Activated CD8-positive, alpha-beta memory T cell treated with anti-CD3 and anti-CD28 coated beads, Interleukin-2, amount 50 U/mL, for 1 hour (primary cell): ENCODE data around the gene FAM163B.
A peak's percentile ranks its signal among the peaks of the same experiment; 100 is the strongest.
"Not testable (repeated sequence)": the region's sequence is repeated elsewhere in the genome, so short reads cannot be mapped to it uniquely, and the experiment has no call there.

Source experiments
- DNase-seq: peaks from one replicate; pipeline ENCODE4 v3.0.0-alpha.2; 2020; ENCODE audit errors: extremely low read depth

FAM163B gene

GRCh38 chr9:133639613-133640012 is 30.4 kb upstream of the FAM163B start:
- no peak for DNase-seq

DNA sequence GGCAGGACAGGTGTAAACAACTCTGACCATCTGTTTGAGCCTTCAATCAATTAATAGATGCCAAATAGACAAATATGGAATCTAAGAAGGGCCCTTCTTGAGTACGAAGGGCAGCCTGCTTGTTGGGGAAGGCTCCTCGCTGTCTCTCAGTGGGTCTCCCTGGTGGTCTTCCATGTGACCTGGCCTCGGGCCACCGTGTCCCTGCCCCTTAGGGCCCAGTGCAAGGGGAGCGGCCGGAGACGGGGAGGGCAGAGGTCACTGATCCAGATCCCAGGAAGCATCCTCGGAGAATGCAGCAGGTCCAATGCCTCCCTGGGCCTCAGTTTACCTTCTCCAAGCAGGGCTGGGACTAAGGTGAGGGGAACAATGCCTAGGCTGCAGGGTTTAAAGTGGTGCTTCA is 29.5 kb upstream of the FAM163B start:
- no peak for DNase-seq

DNA sequence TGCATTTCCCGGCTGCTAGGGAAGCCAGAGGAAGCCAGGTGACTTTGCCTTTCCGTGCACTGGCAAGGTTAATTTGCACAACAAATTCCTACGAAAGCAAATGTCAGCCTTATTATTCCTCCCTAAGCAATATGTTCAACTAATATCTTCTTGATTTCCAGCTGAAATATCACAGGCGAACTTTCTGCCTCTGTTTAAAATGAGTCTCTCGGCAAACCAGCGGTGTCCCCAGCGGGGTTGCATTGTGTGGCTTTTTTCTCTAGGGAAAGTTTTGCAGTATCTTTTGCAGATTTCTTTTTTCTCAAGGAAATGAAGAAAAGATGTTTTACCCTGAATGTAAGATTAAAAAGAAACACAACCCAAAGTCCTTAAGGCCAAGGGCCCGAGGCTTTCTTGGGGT is 28.9 kb upstream of the FAM163B start:
- DNase-seq = no peak

- no peak for DNase-seq
Observed at GRCh38 chr9:133637451-133638055, 28.4 kb upstream of the FAM163B start.

GRCh38 chr9:133636902-133637301 is 27.7 kb upstream of the FAM163B start:
- no peak for DNase-seq

DNA sequence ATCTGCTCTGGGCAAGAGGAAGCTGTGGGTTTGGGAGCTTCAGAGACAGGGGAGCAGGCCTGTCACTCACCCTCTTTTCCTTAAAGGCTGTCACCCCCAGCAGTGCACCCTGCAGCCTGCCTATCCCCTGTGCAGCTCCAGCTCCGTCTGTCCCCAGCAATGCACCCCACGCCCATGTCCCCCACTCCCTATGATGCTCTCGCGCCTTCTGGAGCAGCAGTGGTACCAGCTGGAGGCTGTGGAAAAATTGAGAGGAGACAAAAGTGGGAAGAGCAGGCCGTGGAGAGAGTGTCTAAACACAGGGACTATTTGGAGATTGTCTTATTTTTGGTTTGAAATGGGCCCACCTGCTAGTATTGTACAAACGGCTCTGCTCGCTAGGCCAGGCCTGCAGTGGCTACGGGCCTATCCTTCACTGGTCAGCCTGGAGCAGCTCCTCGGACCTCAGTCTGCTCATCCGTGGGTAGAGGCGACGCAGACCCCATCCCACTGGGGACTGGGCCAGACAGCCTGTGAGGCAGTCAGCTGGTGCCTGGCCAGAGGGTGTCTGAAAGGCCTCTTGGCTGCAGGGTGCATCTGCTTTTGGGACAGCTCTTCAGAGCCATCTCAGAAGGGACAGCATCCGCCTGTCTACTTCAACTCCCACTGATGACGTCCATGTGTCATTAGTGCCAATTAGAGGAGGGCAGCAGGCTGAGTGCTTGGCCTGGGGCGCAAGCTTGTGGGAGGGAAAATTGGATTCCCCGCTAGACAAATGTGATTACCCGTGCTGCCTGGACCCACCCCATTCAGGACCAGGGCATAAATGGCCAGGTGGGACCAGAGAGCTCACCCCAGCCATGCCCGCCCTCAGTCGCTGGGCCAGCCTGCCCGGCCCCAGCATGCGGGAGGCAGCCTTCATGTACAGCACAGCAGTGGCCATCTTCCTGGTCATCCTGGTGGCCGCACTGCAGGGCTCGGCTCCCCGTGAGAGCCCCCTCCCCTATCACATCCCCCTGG is 26.6 kb upstream of the FAM163B start, which contains the start of gene DBH:
TSS of gene DBH (plus strand) at position 831 of the 999 bp plus-strand sequence. CDS start at position 840, 9 bp downstream.
- DNase-seq = no peak

DNA sequence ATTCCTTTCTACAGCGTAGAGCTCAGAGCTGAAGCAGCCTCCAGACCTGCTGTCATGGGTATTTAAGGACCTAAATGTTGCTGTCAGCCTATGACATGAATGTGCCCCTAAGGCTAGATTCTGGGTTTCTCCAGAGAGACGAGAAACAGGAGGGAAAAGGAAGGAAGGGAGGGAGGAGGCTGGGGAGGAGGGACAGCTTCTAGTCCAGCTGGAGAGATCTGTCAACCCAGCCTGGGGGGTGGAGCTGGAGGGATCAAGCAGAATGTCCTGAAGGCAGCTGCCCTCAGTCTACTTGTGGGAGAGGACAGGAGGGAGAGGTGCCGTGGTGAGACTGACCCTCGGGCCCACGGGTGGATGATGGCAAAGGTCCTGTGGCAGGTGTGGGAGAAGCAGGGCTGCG is 25.9 kb upstream of the FAM163B start:
- DNase-seq = no peak

DNA sequence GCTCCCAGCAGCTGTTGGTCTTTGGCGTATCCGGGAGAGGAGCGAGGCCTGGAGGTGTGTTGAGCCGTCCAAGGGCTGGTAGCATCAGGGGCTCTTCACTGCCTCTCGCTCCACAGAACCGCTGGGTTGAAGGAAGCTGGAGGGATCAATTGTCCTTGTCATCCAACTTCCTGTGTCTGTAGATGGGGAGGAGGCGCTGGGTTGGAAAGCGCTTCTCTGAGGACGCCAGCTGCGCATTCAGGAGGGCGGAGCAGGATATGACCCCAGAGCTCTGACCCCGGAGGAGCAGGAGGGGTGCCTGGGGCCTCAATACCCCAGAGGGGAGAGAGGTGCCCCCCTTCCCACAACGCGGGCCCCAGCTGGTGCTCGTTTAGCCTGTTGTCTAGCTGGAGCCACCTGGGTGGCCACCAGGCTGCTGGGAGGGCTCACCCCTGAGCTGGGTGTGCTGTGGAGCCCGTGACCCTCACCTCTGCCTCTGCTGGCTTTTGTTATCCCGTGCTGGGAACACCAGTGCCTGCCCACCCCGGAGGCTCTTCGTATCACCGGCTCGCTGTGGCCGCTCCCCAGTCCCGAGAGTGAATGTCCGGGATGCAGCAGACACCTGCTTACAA is 25.0 kb upstream of the FAM163B start:
- DNase-seq = no peak

DNA sequence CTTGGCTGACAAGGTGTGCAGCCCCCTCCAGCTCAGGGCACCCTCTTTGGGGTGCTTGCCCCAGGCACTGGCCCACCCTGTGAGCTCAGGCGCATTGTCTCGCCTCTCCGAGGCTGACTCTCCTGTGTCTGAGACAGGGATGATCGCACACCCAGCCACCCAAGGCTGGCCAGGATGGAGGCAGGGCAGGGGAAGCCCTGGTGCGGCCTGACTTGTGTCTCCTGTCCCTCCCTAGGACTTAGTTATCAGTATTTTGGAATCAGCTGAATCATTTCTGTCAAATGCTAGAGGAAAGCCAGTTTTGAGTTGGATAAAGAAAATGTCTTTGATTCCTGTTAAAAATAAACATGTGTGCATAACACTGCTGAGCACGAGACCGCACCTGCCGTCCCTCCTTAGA is 24.5 kb upstream of the FAM163B start:
- no peak for DNase-seq

GRCh38 chr9:133632806-133633680 is 23.9 kb upstream of the FAM163B start:
- DNase-seq = no peak

DNA sequence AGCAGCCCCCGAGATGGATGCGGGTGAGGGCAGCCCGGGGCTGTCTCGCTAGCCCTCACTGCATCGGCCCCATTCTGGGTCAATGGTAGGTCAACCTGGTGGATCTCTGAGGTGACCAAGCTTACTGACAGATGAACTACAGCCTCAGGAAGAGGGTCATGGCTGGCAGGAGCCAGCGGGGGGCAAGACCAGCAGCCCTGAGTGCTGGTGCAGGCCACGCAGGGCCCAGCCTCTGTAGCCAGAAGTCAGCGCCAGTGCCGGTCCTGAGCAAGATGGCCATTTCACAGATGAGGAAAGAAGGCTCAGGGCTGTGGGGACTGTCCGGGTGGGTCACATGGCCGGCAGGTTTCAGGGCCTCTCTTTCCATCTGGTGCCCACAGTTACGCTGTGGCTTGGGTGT is 21.9 kb upstream of the FAM163B start:
- DNase-seq = no peak

- DNase-seq = no peak
Observed at GRCh38 chr9:133629221-133630110, 20.3 kb upstream of the FAM163B start.

DNA sequence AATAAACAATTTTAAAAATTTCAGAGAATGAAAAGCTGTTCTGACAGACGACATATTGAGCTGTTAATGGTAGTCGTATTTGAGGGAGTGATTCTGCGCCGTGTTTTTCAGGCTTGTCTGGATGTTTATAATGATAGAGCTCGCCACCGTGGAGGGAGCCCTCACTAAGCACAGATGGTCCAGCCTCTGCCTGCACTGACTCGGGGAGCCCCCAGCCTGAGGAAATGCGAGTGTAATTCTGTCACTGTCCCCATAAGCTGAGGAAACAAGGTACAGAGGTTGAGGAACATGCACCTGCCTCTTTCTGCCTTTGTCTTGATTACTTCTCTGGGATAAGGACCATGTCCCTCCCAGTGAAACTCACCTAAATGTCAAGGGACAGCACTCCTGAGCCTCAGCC is 19.6 kb upstream of the FAM163B start:
- DNase-seq = no peak

- no peak for DNase-seq
Observed at GRCh38 chr9:133627341-133627740, 18.2 kb upstream of the FAM163B start.

- DNase-seq = not testable (repeated sequence)
Observed at GRCh38 chr9:133626008-133626407, 16.8 kb upstream of the FAM163B start.

- no peak for DNase-seq
Observed at GRCh38 chr9:133622555-133622954, 13.4 kb upstream of the FAM163B start.

DNA sequence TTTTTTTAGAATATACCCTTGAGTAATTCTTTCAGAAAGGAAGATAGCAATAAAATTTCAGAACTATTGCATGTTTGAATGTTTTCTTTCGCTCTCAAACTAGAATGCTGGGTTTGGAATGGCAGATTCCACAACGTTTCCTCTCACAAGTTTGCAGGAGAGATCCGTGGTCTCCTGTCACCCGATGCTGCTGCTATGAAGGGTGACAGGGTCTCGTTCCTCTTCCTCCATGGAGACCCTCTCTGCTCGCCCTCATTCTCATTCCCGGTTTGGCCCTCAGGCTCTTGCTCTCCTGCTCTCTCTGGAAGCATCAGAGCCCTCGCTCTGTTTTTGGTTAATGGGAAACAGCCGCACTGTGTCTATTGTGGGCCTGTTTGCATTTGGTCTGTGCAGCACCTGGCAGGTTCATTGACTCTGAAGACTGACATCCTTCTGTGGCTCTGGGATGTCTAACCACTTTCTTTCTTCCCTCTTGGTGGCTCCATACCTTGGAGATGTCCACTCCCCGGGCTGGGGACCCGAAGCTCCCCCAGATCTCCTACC is 12.6 kb upstream of the FAM163B start:
- no peak for DNase-seq

GRCh38 chr9:133619791-133620190 is 10.6 kb upstream of the FAM163B start:
- DNase-seq = peak; percentile 36

- no peak for DNase-seq
Observed at GRCh38 chr9:133618726-133619125, 9.5 kb upstream of the FAM163B start.
